T-cell (primary cell): ENCODE results near the gene ITPR1. TPM values are rescaled to one million over a fixed set of nuclear protein-coding genes. Genes with fewer than 3 reads are reported as not detected.
A peak's percentile ranks its signal among the peaks of the same experiment; 100 is the strongest.

Experiments used
- ATAC-seq, 4 experiments: fragments of 200-7000 bp in 3 of 4; fragments of 150-1000 bp in 1 of 4; cut with Tn5 transposase; replicated peaks in 1 of 4; 1 replicate in 3 of 4; 2 replicates in 1 of 4; pipeline ENCODE4 v1.10.0; 2021; ENCODE audit warnings: moderate library complexity in 3 of 4, mild to moderate bottlenecking in 2 of 4, moderate number of reproducible peaks in 1 of 4
- CTCF ChIA-PET, 2 donors: fragments of 300-600 bp; sonication (Branson Sonifier 250); formaldehyde crosslinking; loops; one replicate each; lab custom pipeline; 2022; ENCODE audit warnings: antibody characterized with exemption in 2 of 2; lab: Charles Lee
- POLR2A ChIA-PET, 2 donors: fragments of 300-600 bp; sonication (Branson Sonifier 250); formaldehyde crosslinking; loops; one replicate each; lab custom pipeline; 2022; ENCODE audit warnings: antibody characterized with exemption in 2 of 2; lab: Charles Lee
- DNase-seq, 35 experiments: peaks; one replicate each; pipeline versions ENCODE4 v3.0.0 to v3.0.0-alpha.2; 2013 to 2023
- H3K27ac ChIP-seq: one replicate; pipeline ENCODE4 v1.5.1; 2013; ENCODE audit warnings: low read length
- H3K27me3 ChIP-seq, 2 experiments: replicated peaks in 1 of 2; 1 replicate in 1 of 2; 2 replicates in 1 of 2; pipeline versions ENCODE4 v1.6.1 to v1.7.0; 2013; ENCODE audit warnings: low read length in 1 of 2, mixed read lengths in 1 of 2; ENCODE audit not compliant: control insufficient read depth in 2 of 2, insufficient read depth in 2 of 2; ENCODE audit errors: extremely low read depth in 1 of 2
- H3K36me3 ChIP-seq, 2 donors: 1 replicate in 1 of 2; 2 replicates in 1 of 2; pipeline versions ENCODE4 v1.6.1 to v1.7.0; 2013; ENCODE audit warnings: low read length in 1 of 2; ENCODE audit not compliant: control insufficient read depth in 2 of 2, insufficient read depth in 1 of 2; ENCODE audit errors: extremely low read depth in 1 of 2
- H3K4me1 ChIP-seq, 2 experiments: 1 replicate in 1 of 2; 2 replicates in 1 of 2; pipeline versions ENCODE4 v1.6.1 to v1.7.0; 2013; ENCODE audit warnings: low read length in 2 of 2, mixed read lengths in 1 of 2; ENCODE audit not compliant: insufficient read depth in 2 of 2, control insufficient read depth in 1 of 2; ENCODE audit errors: extremely low read depth in 1 of 2
- H3K4me3 ChIP-seq, 2 donors: 1 replicate in 1 of 2; 2 replicates in 1 of 2; pipeline versions ENCODE4 v1.5.1 to v1.7.0; 2013; ENCODE audit warnings: mild to moderate bottlenecking in 2 of 2, low read length in 1 of 2, moderate library complexity in 1 of 2; ENCODE audit not compliant: control insufficient read depth in 1 of 2; ENCODE audit errors: extremely low read depth in 1 of 2
- H3K9me3 ChIP-seq: 2 replicates; pipeline ENCODE4 v1.7.0; 2013
- H3K27ac Mint-ChIP-seq, 2 donors: one replicate each; pipeline ENCODE4 v1.8.0; 2020 to 2021; ENCODE audit warnings: mild to moderate bottlenecking in 2 of 2, mixed read lengths in 2 of 2
- H3K27me3 Mint-ChIP-seq, 2 donors: one replicate each; pipeline ENCODE4 v1.8.0; 2021 to 2022; ENCODE audit warnings: mixed read lengths in 2 of 2
- H3K36me3 Mint-ChIP-seq: one replicate; pipeline ENCODE4 v1.8.0; 2021; ENCODE audit warnings: mixed read lengths
- H3K4me1 Mint-ChIP-seq, 3 donors: one replicate each; pipeline ENCODE4 v1.8.0; 2020 to 2022; ENCODE audit warnings: mixed read lengths in 3 of 3, mild to moderate bottlenecking in 1 of 3
- H3K4me3 Mint-ChIP-seq, 3 donors: one replicate each; pipeline ENCODE4 v1.8.0; 2020 to 2022; ENCODE audit warnings: mild to moderate bottlenecking in 3 of 3, mixed read lengths in 3 of 3, moderate library complexity in 3 of 3
- H3K9me3 Mint-ChIP-seq, 3 donors: one replicate each; pipeline ENCODE4 v1.8.0; 2020 to 2022; ENCODE audit warnings: mixed read lengths in 3 of 3
- WGBS: methylation state at CpG from one replicate; pipeline ENCODE4 v1.1.5; 2013; ENCODE audit warnings: missing lambda C conversion rate; ENCODE audit not compliant: insufficient coverage; 5-methylcytosine and 5-hydroxymethylcytosine counted together
- total RNA-seq, 35 experiments: library from RNA in 6 of 35; stranded (reverse) in 6 of 35; fragments of 120-200 nt in 1 of 35; gene quantifications; one replicate each; pipeline versions ENCODE4 v1.2.1 to v1.2.4 and lab custom pipeline; 2013 to 2026

Gene ITPR1
- total RNA-seq, 5 donors from 2014 or later (not counting 1 experiment from before 2014, with no cell fraction given) = 53.8 to 105 (median 73.1) TPM

DNA sequence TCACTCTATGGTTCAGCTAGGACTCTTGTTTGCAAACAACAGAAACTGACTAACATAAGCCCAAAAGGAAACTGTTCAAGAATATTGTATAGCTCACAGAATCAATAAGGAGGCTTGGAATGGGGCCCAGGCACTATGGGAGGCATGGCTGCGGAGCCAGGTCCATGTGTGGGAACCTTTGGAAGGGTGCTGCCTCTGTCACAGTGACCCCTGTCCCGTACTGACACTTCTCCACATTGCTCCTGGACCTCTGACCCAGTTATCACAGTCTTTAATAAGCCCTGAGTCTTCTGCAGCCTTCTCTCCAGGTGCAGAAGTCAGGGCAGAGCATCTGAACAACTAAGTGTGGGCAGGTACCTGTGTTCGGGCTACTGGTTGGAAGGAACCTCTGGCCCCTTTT is 121.8 kb downstream of the ITPR1 start:
- no peaks in the 10 kb centered on the region for H3K4me1 ChIP-seq
- H3K4me3 Mint-ChIP-seq = no peak overlapping the region
- H3K4me1 Mint-ChIP-seq = peaks cover 10 to 18% (median 13%) of the 10 kb centered on the region in 3 donors
- no peak overlapping the region for H3K4me3 ChIP-seq
- no peaks in the 10 kb centered on the region for H3K9me3 ChIP-seq
- no peak for ATAC-seq
- no peak overlapping the region for H3K27ac Mint-ChIP-seq
- ChIA-PET CTCF (interaction anchor here in 1 of 2 donors (1.6 kb wide), 1 partner anchor 264 kb away, joined by 5 read pairs; no protein-coding TSS in a partner anchor), POLR2A (no interaction called here)
- no peaks in the 10 kb centered on the region for H3K27me3 ChIP-seq
- H3K27me3 Mint-ChIP-seq = no peaks in the 10 kb centered on the region
- no peak for DNase-seq
- H3K36me3 ChIP-seq = no peaks in the 10 kb centered on the region
- H3K9me3 Mint-ChIP-seq = no peaks in the 10 kb centered on the region
- 88% methylated on average over 2 of the region's 3 CpGs for WGBS
- peaks cover 19% of the 10 kb centered on the region for H3K36me3 Mint-ChIP-seq
- no peak overlapping the region for H3K27ac ChIP-seq

DNA sequence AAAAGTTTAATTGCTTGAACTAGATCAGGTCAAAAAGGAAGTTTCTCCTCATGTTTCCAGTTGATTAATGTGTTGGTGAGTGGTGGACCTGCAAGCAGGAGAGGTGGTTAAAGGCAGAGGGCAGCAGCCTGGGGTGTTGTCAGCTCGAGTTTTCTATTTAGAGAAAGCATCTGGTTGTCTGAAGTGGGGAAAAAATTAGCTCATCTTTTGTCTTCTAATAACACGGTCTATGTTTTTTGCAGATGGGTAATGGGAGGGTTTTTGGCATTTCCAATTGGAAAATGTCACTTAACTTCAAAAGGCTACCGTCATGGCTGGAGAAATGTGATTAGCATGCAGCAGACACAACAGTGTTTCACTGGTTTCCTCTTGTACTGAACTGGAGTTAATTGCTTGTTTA is 122.6 kb downstream of the ITPR1 start:
- DNase-seq = no peak
- Histone ChIP-seq H3K9me3 (no peaks in the 10 kb centered on the region), H3K36me3 (no peaks in the 10 kb centered on the region), H3K4me3 (no peak overlapping the region), H3K4me1 (no peaks in the 10 kb centered on the region), H3K27me3 (no peaks in the 10 kb centered on the region), H3K27ac (no peak overlapping the region)
- Mint-ChIP-seq H3K4me3 (no peak overlapping the region), H3K4me1 (peaks cover 6 to 18% (median 13%) of the 10 kb centered on the region in 3 donors), H3K27ac (no peak overlapping the region), H3K27me3 (no peaks in the 10 kb centered on the region), H3K36me3 (peaks cover 25% of the 10 kb centered on the region), H3K9me3 (peaks cover 0 to 2% (median 0%) of the 10 kb centered on the region in 3 donors)
- CTCF ChIA-PET = interaction anchor here in 1 of 2 donors (0.6 to 1.6 kb wide), 2 partner anchors 265 to 287 kb away, joined by 3 to 5 read pairs; no protein-coding TSS in a partner anchor
- POLR2A ChIA-PET = no interaction called here
- no peak for ATAC-seq
- 67% methylated on average over 2 of the region's 3 CpGs for WGBS

DNA sequence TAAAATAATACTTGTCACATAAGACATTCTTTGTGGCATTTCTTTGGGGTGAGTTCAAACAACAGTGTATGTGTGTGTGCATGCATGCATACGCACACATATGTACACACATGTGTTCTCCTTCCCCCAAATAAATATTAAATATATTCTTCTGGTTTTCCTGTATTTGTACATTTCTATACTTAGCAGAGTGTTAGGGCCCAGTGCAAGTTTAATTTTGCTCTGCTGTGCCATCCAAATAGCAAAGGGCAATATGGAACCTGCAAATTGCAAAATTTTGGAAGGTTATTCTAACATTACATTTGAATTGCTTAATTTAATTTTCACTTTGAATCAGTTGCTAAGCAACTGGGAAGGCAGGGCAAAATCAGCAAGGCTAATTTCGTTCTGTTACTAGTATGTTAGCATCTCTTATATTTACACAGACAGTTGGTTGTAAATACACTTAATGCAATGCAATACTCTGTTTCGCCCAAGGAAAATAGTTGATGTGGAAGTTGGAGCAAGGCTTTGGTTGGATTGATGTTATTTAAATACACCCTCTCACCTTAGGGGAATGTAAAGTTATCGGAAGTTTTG is 130.4 kb downstream of the ITPR1 start:
- peaks cover 0 to 6% (median 0%) of the 10 kb centered on the region in 3 donors for H3K9me3 Mint-ChIP-seq
- CTCF ChIA-PET = interaction anchor here (0.6 to 1.2 kb wide), 2 partner anchors 10 kb away, joined by 3 read pairs; no protein-coding TSS in a partner anchor
- Histone ChIP-seq H3K9me3 (no peaks in the 10 kb centered on the region), H3K27ac (no peak overlapping the region), H3K4me3 (no peak overlapping the region), H3K4me1 (no peaks in the 10 kb centered on the region), H3K27me3 (no peaks in the 10 kb centered on the region), H3K36me3 (peaks cover 6 to 15% of the 10 kb centered on the region in 2 donors)
- H3K27me3 Mint-ChIP-seq = no peaks in the 10 kb centered on the region
- no peak overlapping the region for H3K27ac Mint-ChIP-seq
- POLR2A ChIA-PET = no interaction called here
- H3K4me3 Mint-ChIP-seq = no peak overlapping the region
- ATAC-seq (no peak), DNase-seq (no peak)
- H3K36me3 Mint-ChIP-seq = peaks cover 26% of the 10 kb centered on the region
- peaks cover under 1 to 30% (median 10%) of the 10 kb centered on the region in 3 donors for H3K4me1 Mint-ChIP-seq
- WGBS = no CpG with 5 or more reads among the region's 4 CpGs

GRCh38 chr3:4627651-4628375 is 134.7 kb downstream of the ITPR1 start:
- POLR2A ChIA-PET = no interaction called here
- ATAC-seq (no peak), DNase-seq (no peak)
- Mint-ChIP-seq H3K36me3 (peaks cover 15% of the 10 kb centered on the region), H3K27me3 (no peaks in the 10 kb centered on the region), H3K27ac (peak overlapping the region in 1 of 2 donors; percentile 22), H3K9me3 (no peaks in the 10 kb centered on the region), H3K4me3 (no peak overlapping the region), H3K4me1 (peaks cover 0 to 10% (median 4%) of the 10 kb centered on the region in 3 donors)
- H3K4me1 ChIP-seq = no peaks in the 10 kb centered on the region
- H3K9me3 ChIP-seq = no peaks in the 10 kb centered on the region
- H3K27me3 ChIP-seq = no peaks in the 10 kb centered on the region
- H3K36me3 ChIP-seq = peaks cover 12% of the 10 kb centered on the region in 2 donors
- 100% methylated on average over 2 of the region's 10 CpGs for WGBS
- no peak overlapping the region for H3K27ac ChIP-seq
- CTCF ChIA-PET = interaction anchor here (1.6 to 1.9 kb wide), 2 partner anchors 277 kb away, joined by 4 to 11 read pairs; no protein-coding TSS in a partner anchor
- H3K4me3 ChIP-seq = no peak overlapping the region

DNA sequence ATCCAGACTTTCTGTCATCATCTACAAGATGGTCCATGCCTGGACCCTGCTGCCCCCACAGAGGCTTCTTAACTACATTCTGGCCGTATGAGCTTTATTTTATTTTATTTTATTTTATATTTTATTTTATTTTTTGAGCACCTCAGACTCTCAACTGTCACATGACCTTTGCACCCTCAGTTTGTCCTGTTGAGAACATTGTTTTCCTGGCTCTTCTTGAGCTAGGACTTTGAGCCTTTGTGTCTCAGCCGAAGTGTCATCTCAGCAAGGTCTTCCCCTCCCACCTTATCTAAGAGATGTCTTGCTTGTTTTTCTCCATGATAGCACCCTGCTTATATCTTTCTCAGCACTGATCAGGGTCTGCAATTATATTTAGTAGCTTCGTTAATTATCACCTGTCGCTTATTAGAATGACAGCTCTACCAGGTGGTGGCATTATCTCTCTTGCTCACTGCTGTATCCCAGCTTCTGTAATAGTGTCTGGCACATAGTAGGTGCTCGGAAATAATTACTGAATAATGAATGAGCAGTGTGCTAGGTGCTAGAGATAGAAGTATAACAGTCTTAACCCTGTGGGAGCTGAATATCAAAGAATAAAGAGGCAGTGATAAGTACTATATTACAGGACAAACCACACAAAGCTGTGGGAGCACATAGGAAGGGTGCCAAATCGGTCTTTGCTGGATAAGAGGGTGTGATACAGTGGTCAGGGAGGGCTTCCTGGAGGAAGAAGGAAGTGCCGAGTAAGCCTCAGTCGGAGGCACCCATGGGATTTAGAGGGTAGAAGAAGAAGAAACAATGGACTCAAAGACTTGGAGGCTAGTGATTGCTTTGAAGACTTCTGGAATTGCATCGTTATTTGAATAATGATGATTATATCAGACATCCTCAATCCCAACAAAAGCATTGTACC is 136.2 kb downstream of the ITPR1 start:
- WGBS = 100% methylated on average over 3 of the region's 9 CpGs
- no peak overlapping the region for H3K4me3 ChIP-seq
- DNase-seq = no peak
- POLR2A ChIA-PET = interaction anchor here in 1 of 2 donors (0.5 to 0.8 kb wide), 3 partner anchors 9 to 279 kb away, joined by 3 to 7 read pairs (median 6); no protein-coding TSS in a partner anchor
- no peaks in the 10 kb centered on the region for H3K27me3 Mint-ChIP-seq
- CTCF ChIA-PET = interaction anchor here (0.6 to 1.6 kb wide), 3 partner anchors 111 to 278 kb away, joined by 3 to 4 read pairs (median 3); no protein-coding TSS in a partner anchor
- H3K9me3 ChIP-seq = no peaks in the 10 kb centered on the region
- H3K27me3 ChIP-seq = no peaks in the 10 kb centered on the region
- peaks cover 15% of the 10 kb centered on the region for H3K36me3 Mint-ChIP-seq
- no peaks in the 10 kb centered on the region for H3K4me1 ChIP-seq
- no peak overlapping the region for H3K4me3 Mint-ChIP-seq
- H3K27ac ChIP-seq = no peak overlapping the region
- H3K9me3 Mint-ChIP-seq = no peaks in the 10 kb centered on the region
- no peak for ATAC-seq
- peaks cover 12% of the 10 kb centered on the region in 2 donors for H3K36me3 ChIP-seq
- H3K4me1 Mint-ChIP-seq = peaks cover 7 to 13% (median 7%) of the 10 kb centered on the region in 3 donors
- no peak overlapping the region for H3K27ac Mint-ChIP-seq
